Measurements from ENCODE around the gene MYO1C.
"Not testable (repeated sequence)": the region's sequence is repeated elsewhere in the genome, so short reads cannot be mapped to it uniquely, and the experiment has no call there.

The MYO1C gene

DNA sequence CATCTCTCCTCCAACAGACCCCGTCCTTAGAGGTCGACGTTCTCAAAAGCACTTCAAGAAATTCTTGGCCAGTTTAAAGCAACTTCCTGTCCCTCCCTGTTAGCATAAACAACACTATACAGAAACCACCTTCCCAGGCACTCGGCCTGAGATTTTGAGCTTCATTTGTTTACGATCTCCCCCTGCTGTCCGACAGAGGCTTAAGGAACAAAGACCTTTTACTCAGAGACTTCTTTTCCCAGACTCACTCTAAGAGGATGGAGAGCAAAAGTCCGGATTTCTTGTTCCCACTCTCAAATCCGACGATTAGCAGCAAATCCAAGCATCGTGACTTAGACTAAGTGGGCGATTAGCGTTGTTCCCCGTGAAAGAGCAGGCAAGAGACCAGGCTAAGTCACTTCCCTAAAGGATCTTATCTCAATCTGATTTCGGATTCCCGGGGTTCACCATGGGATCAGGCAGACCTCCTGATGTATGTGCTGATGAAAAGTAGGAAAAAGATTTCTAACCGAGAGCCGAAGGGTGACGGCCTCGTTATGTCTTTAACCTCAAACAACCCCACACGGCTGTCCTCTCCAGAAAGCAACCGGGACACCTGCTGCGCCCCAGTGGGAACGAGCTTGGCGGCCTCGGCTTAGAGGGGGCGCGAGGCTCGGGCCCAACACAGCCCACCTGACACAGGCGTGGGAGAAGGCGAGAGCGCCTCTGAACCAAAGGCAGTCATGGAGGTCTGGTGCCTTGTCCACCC is 23.3 kb upstream of the MYO1C start:
- peak overlapping the region; percentile 87 for H3K4me3 ChIP-seq (ENCODE audit: low read depth, low read length)

DNA sequence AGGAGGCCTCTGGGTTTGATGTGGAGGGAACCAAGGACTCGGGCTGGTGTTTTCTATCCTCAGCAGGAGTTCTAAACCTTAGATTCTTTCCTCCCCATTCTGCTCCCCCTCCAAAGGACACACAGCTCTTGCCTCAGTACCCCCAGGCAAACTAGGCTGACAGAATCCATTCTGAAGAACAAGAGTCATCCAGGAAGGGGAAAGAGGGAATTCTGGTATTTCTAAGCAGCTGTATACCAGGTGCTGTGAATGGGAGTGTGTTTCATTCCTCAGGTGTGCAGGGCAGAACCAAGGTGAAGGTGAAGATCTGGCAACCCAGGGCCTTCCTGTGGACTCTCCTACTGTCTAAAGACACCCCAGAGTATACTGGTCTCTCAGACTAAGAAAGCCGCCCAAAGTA is 19.9 kb upstream of the MYO1C start:
- no peak overlapping the region for H3K4me3 ChIP-seq (ENCODE audit: low read depth, low read length)
- TF ChIP-seq, protein P1, sequence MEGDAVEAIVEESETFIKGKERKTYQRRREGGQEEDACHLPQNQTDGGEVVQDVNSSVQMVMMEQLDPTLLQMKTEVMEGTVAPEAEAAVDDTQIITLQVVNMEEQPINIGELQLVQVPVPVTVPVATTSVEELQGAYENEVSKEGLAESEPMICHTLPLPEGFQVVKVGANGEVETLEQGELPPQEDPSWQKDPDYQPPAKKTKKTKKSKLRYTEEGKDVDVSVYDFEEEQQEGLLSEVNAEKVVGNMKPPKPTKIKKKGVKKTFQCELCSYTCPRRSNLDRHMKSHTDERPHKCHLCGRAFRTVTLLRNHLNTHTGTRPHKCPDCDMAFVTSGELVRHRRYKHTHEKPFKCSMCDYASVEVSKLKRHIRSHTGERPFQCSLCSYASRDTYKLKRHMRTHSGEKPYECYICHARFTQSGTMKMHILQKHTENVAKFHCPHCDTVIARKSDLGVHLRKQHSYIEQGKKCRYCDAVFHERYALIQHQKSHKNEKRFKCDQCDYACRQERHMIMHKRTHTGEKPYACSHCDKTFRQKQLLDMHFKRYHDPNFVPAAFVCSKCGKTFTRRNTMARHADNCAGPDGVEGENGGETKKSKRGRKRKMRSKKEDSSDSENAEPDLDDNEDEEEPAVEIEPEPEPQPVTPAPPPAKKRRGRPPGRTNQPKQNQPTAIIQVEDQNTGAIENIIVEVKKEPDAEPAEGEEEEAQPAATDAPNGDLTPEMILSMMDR (IDR thresholded peaks at IDR 0.05; ENCODE audit: borderline replicate concordance, insufficient read depth, low read depth, low read length) = no peak

More for the DNA sequence above, 23.3 kb upstream of the MYO1C start:
- TF ChIP-seq, protein P1 (IDR thresholded peaks at IDR 0.05; ENCODE audit: borderline replicate concordance, insufficient read depth, low read depth, low read length) = peak; percentile 61; the same call in 1 of the 2 replicates

DNA sequence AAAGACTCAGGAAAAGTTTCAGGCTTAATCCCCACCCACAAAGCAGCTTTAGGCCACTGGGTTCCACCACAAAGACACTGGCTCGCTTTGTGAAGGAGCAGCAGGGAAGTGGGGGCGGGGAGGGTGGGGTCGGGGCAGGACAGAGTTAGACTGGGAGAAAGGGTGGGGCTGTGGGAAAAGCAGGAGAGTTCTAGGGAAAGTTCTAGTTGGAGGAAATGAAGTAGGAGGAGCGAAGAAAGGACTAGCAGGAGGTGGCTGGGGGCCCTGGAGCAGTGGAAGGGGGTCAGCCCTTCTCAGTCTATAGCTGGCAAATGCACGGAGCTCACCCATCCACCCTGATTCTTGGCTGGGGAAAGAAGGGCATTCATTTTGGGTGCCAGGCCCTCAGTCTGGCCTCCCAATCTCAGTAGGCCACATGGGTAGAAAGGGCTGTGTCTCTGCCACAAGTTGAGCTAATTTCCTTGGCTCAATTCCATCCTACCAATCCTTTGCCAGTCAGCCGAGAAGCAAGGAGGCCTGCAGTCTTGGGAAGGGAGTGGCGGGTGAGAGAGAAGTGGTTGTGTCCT is 19.4 kb upstream of the MYO1C start:
- H3K4me3 ChIP-seq (ENCODE audit: low read depth, low read length) = no peak overlapping the region

DNA sequence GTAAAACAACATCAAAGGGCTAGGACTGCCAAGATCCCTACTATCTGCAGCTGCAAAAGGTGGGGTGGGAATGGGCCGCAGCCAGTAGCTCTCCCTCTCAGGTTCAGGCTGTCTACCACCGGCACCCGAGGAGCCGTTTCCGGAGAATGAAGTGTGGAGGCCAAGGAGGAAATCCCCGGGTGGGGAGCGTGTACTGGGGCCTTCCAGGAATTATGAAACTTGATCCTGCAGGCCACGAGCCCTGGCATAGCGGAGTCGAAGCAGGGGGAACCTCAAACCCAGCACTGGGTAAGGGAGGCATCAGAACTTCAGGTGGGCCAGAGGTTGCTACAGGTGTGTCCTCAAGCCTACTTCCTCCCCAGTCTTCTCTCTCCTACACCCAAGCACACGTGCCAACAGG is 18.8 kb upstream of the MYO1C start:
- H3K4me3 ChIP-seq (ENCODE audit: low read depth, low read length) = no peak overlapping the region
- TF ChIP-seq, protein P1 (IDR thresholded peaks at IDR 0.05; ENCODE audit: borderline replicate concordance, insufficient read depth, low read depth, low read length) = no peak

More for the DNA sequence above, 19.4 kb upstream of the MYO1C start:
- TF ChIP-seq, protein P1 (IDR thresholded peaks at IDR 0.05; ENCODE audit: borderline replicate concordance, insufficient read depth, low read depth, low read length) = no peak

DNA sequence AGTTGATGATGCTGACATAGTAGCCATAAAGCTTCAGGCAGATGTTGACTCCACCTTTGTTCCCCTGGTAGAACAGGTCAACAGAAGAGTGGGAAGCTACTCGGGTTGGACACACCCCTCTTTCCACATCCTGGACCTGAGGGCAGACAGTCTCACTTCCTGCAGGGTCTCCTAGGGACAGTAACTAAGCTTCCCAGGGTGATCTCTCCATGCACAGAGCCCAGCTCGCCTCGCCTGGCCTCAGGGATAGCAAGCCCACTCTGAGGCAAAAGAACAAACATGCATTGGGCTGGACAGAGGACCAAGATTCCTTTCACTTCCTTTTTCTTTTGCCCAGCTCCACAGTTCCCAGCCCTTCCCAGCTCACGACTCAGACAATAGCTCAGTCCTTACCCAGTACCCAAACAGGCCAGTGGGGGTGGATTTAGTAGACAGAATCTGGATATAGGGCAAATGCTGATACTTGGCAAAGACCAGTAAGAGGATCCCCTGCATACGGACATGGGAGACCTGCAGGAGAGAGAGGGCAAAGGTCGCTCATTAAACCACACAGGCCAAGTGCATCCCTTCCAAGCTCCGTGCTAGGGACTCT is 16.9 kb upstream of the MYO1C start:
- H3K4me3 ChIP-seq (ENCODE audit: low read depth, low read length) = no peak overlapping the region
- TF ChIP-seq, protein P1 (IDR thresholded peaks at IDR 0.05; ENCODE audit: borderline replicate concordance, insufficient read depth, low read depth, low read length) = no peak

DNA sequence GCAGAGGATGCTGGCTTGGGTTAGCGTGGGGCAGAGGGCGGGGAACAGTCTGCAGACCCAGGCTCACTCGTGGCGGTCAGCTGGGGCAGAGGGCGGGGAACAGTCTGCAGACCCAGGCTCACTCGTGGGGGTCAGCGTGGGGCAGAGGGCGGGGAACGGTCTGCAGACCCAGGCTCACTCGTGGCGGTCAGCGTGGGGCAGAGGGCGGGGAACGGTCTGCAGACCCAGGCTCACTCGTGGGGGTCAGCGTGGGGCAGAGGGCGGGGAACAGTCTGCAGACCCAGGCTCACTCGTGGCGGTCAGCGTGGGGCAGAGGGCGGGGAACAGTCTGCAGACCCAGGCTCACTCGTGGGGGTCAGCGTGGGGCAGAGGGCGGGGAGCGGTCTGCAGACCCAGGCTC is 16.2 kb upstream of the MYO1C start:
- H3K4me3 ChIP-seq (ENCODE audit: low read depth, low read length) = not testable (repeated sequence)

DNA sequence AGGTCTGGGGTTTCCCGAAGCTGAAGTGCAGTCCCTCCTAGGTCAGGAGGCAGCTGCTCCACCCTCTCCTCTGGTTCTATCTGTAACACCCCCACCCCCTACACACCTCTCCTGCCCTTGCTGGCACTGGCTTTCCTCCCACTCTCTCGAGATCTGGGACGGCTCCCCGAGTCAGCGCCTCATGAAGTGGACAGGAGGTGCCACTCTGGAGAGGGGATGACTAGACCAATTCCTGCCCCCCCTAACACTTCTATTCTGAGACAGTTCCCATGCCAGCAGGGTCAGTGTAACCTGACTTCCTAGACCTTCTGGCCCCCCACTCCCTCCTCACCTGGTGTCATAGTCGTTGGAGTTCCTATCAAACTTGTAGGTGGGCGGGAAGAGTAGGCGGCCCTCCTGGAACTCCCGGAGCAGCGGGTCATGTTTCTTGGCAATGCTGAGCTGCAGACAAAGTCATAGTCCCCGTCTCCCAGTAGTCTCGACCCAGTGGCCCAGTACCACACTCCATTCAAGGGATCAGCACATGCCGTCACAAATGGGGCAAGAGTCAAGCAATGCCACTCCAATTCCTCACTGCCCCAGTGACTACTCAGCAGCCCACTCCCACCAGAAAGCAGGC is 14.3 kb upstream of the MYO1C start:
- no peak overlapping the region for H3K4me3 ChIP-seq (ENCODE audit: low read depth, low read length)
- TF ChIP-seq, protein P1 (IDR thresholded peaks at IDR 0.05; ENCODE audit: borderline replicate concordance, insufficient read depth, low read depth, low read length) = no peak

Measured in GM12875 (cell line).